ENCODE results near the gene GCKR.

The GCKR gene

GRCh38 chr2:27494944-27495554 is 1.6 kb upstream of the GCKR start, which contains the start of gene FNDC4:
FNDC4 (minus strand) TSS chr2:27495200; CDS start chr2:27494679, 521 bp downstream.
- no peak for TF ChIP-seq EP300 (IDR thresholded peaks at IDR 0.05; ENCODE audit: borderline replicate concordance)
- TF ChIP-seq FOXM1 (IDR thresholded peaks at IDR 0.05; ENCODE audit: borderline replicate concordance, low read depth): no peak
- peak; percentile 95 for TF ChIP-seq ZBTB7A (IDR thresholded peaks at IDR 0.05; ENCODE audit: low read depth)
- TF ChIP-seq EGR1 (IDR thresholded peaks at IDR 0.05): peak; percentile 56

GRCh38 chr2:27495840-27496356 is 741 bp upstream of the GCKR start:
- no peak for TF ChIP-seq CEBPB (IDR thresholded peaks at IDR 0.05)
- no peak for TF ChIP-seq EP300 (IDR thresholded peaks at IDR 0.05; ENCODE audit: borderline replicate concordance)
- no peak for TF ChIP-seq NFIC (IDR thresholded peaks at IDR 0.05)
- no peak for TF ChIP-seq MAX (IDR thresholded peaks at IDR 0.05)
- no peak for TF ChIP-seq TAF1 (IDR thresholded peaks at IDR 0.05; ENCODE audit: low read depth)
- no peak for TF ChIP-seq TEAD4 (IDR thresholded peaks at IDR 0.05)
- TF ChIP-seq ZBTB7A (IDR thresholded peaks at IDR 0.05; ENCODE audit: low read depth): no peak
- TF ChIP-seq FOXM1 (IDR thresholded peaks at IDR 0.05; ENCODE audit: borderline replicate concordance, low read depth): no peak
- no peak for TF ChIP-seq USF1 (IDR thresholded peaks at IDR 0.05)
- no peak for TF ChIP-seq YY1 (IDR thresholded peaks at IDR 0.05; ENCODE audit: low read depth)
- TF ChIP-seq REST (IDR thresholded peaks at IDR 0.05; ENCODE audit: low read depth): no peak
- TF ChIP-seq EGR1 (IDR thresholded peaks at IDR 0.05): no peak
- no peak for TF ChIP-seq RAD21 (IDR thresholded peaks at IDR 0.05; ENCODE audit: low read depth)

GRCh38 chr2:27497288-27497627 is 619 bp downstream of the GCKR start:
- TF ChIP-seq ZBTB7A (IDR thresholded peaks at IDR 0.05; ENCODE audit: low read depth): no peak
- TF ChIP-seq USF1 (IDR thresholded peaks at IDR 0.05): no peak
- no peak for TF ChIP-seq NFIC (IDR thresholded peaks at IDR 0.05)
- TF ChIP-seq CEBPB (IDR thresholded peaks at IDR 0.05): no peak
- no peak for TF ChIP-seq FOXM1 (IDR thresholded peaks at IDR 0.05; ENCODE audit: borderline replicate concordance, low read depth)
- TF ChIP-seq TEAD4 (IDR thresholded peaks at IDR 0.05): no peak
- no peak for TF ChIP-seq RAD21 (IDR thresholded peaks at IDR 0.05; ENCODE audit: low read depth)
- TF ChIP-seq EGR1 (IDR thresholded peaks at IDR 0.05): no peak
- no peak for TF ChIP-seq TCF12 (IDR thresholded peaks at IDR 0.05; ENCODE audit: low read depth)
- no peak for TF ChIP-seq TAF1 (IDR thresholded peaks at IDR 0.05; ENCODE audit: low read depth)
- no peak for TF ChIP-seq EP300 (IDR thresholded peaks at IDR 0.05; ENCODE audit: borderline replicate concordance)
- TF ChIP-seq MAX (IDR thresholded peaks at IDR 0.05): no peak
- TF ChIP-seq CREB1 (IDR thresholded peaks at IDR 0.05; ENCODE audit: low read depth): no peak
- TF ChIP-seq REST (IDR thresholded peaks at IDR 0.05; ENCODE audit: low read depth): no peak
- no peak for TF ChIP-seq YY1 (IDR thresholded peaks at IDR 0.05; ENCODE audit: low read depth)

- no peak for TF ChIP-seq ZBTB7A (IDR thresholded peaks at IDR 0.05; ENCODE audit: low read depth)
- TF ChIP-seq YY1 (IDR thresholded peaks at IDR 0.05; ENCODE audit: low read depth): no peak
- TF ChIP-seq EGR1 (IDR thresholded peaks at IDR 0.05): no peak
- TF ChIP-seq TCF12 (IDR thresholded peaks at IDR 0.05; ENCODE audit: low read depth): no peak
- no peak for TF ChIP-seq RAD21 (IDR thresholded peaks at IDR 0.05; ENCODE audit: low read depth)
- no peak for TF ChIP-seq TEAD4 (IDR thresholded peaks at IDR 0.05)
- TF ChIP-seq FOXM1 (IDR thresholded peaks at IDR 0.05; ENCODE audit: borderline replicate concordance, low read depth): no peak
- TF ChIP-seq CEBPB (IDR thresholded peaks at IDR 0.05): no peak
- TF ChIP-seq REST (IDR thresholded peaks at IDR 0.05; ENCODE audit: low read depth): no peak
- no peak for TF ChIP-seq NFIC (IDR thresholded peaks at IDR 0.05)
- no peak for TF ChIP-seq MAX (IDR thresholded peaks at IDR 0.05)
Measured at GRCh38 chr2:27498975-27499374, 2.3 kb downstream of the GCKR start.

Data from Ishikawa (cell line).